Fibroblast of mammary gland (primary cell): ENCODE data around the gene AFF3.
A peak's percentile ranks its signal among the peaks of the same experiment; 100 is the strongest.

ENCODE experiments used
- DNase-seq: peaks from one replicate; pipeline ENCODE4 v3.0.0-alpha.2; 2010; ENCODE audit warnings: low read depth
- H3K4me3 ChIP-seq: 2 replicates; pipeline ENCODE4 v1.5.1; 2011; ENCODE audit warnings: low read depth, mild to moderate bottlenecking, low read length, moderate library complexity; ENCODE audit not compliant: control insufficient read depth
- TF ChIP-seq, protein P1 (sequence below): conservative IDR thresholded peaks from 2 replicates; pipeline ENCODE4 v1.5.1; 2011; ENCODE audit warnings: low read depth, low read length, inconsistent platforms; ENCODE audit not compliant: control insufficient read depth, insufficient read depth

AFF3 gene

GRCh38 chr2:99608861-99609260, 533.5 kb downstream of the AFF3 start:
- DNase-seq = no peak
- TF ChIP-seq, protein P1, sequence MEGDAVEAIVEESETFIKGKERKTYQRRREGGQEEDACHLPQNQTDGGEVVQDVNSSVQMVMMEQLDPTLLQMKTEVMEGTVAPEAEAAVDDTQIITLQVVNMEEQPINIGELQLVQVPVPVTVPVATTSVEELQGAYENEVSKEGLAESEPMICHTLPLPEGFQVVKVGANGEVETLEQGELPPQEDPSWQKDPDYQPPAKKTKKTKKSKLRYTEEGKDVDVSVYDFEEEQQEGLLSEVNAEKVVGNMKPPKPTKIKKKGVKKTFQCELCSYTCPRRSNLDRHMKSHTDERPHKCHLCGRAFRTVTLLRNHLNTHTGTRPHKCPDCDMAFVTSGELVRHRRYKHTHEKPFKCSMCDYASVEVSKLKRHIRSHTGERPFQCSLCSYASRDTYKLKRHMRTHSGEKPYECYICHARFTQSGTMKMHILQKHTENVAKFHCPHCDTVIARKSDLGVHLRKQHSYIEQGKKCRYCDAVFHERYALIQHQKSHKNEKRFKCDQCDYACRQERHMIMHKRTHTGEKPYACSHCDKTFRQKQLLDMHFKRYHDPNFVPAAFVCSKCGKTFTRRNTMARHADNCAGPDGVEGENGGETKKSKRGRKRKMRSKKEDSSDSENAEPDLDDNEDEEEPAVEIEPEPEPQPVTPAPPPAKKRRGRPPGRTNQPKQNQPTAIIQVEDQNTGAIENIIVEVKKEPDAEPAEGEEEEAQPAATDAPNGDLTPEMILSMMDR = no peak
- no peak overlapping the region for H3K4me3 ChIP-seq

DNA sequence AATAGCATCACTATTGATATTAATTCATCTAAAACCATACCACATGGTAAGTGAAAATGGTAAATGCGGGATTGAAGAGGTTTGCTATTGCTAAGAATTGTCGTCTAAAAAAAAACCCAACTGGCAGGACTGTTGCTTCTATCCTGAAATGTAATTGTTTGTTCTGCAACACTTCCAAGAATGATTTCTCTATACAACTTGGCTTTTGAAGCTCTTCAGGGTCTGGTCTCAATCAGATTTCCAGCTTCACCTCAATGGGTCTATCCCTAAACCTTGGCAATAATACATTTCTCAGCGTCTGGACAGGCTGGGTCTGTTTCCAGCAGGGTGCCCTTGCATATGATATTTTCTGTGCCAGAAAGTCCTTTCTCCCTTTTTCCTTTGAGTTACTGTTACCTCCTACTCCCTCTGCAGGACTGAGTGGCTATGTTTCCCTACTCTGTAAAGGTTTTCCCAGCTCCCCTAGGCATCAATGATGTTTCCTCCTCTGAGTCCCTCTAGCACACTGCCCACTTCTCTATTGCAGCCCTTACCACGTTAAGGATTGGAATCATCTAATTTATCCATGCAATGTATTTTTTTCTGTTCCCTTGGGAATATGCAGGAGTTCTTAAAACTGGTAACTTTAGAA, 534.4 kb downstream of the AFF3 start:
- TF ChIP-seq, protein P1 = peak; percentile 9
- H3K4me3 ChIP-seq = no peak overlapping the region

GRCh38 chr2:99607454-99607853, 534.9 kb downstream of the AFF3 start:
- no peak for DNase-seq
- TF ChIP-seq, protein P1 = no peak
- H3K4me3 ChIP-seq = no peak overlapping the region

More for the DNA sequence above, 534.4 kb downstream of the AFF3 start:
- DNase-seq = no peak

DNA sequence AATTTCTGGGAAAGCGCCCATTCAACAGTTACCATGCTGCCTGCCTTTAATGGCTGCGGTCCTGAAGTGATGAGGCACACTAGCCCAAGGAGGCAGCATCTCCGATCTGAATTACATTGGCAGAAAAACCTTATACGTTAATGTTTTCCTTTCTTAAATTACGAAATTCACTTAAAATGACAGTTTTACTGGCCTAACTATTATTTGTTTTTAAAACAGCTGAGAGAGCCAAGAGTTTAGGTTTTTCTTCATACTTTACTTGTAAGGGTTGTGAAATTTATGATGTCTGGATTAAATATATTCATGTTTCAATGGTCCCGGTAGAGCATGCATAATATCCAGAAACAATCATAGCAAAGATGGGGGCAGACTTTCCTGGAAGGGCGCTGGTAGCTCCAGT, 537.4 kb downstream of the AFF3 start:
- peak; percentile 21 for DNase-seq
- TF ChIP-seq, protein P1 = no peak
- H3K4me3 ChIP-seq = no peak overlapping the region

DNA sequence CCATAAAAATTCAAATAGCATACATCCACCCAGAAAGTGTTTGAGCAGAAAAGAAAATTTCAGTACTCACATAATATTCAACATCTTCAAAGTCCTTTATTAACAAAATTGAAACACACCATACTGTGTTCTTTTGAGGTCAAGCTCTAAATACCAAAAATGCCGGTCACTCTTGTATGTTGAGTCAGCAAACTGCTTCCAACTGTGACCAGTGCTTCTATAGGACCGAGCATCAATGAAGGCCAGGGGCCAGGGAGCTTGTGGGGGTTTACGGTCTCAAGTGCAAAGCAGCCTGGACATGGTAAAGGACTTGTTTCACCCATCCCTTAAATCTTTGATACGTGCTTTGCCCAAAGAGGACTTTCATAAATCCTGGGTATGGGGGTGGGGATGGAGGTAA, 539.9 kb downstream of the AFF3 start:
- no peak overlapping the region for H3K4me3 ChIP-seq
- TF ChIP-seq, protein P1 = no peak
- DNase-seq = peak; percentile 49

- no peak for DNase-seq
- TF ChIP-seq, protein P1 = no peak
- no peak overlapping the region for H3K4me3 ChIP-seq
These were observed 541.3 kb downstream of the AFF3 start for GRCh38 chr2:99600981-99601651.
